Measurements from ENCODE around the gene SEC22A. TPM values are rescaled to one million over a fixed set of nuclear protein-coding genes. Genes with fewer than 3 reads are reported as not detected.
A peak's percentile ranks its signal among the peaks of the same experiment; 100 is the strongest.

SEC22A gene
- total and polyA plus RNA-seq, 12 donors, result 2.9 to 13.6 (median 10.0) TPM

- Histone ChIP-seq H3K27me3 (no peaks in the 10 kb centered on the region), H3K27ac (no peak overlapping the region), H3K4me3 (no peak overlapping the region), H3K36me3 (peaks cover 0 to 94% (median 0%) of the 10 kb centered on the region in 9 donors), H3K9me3 (no peaks in the 10 kb centered on the region), H3K4me1 (peaks cover 0 to under 1% (median 0%) of the 10 kb centered on the region in 9 donors)
- ATAC-seq, result no peak
- intact Hi-C loops (cut with DNase I), result no loop called here
- no peak for TF ChIP-seq CTCF (IDR thresholded peaks at IDR 0.05)
- WGBS, 2 donors, result 85 to 87% methylated on average over 7 of the region's 7 CpGs
- no peak for DNase-seq
These were observed 94.5 kb downstream of the SEC22A start for GRCh38 chr3:123296261-123296660.

- no peak for DNase-seq
- ATAC-seq, result no peak
- Histone ChIP-seq H3K4me1 (peaks cover 0 to 3% (median 0%) of the 10 kb centered on the region in 9 donors), H3K27ac (peak overlapping the region in 1 of 10 donors; percentile 18), H3K4me3 (no peak overlapping the region), H3K9me3 (no peaks in the 10 kb centered on the region), H3K27me3 (no peaks in the 10 kb centered on the region), H3K36me3 (peaks cover 0 to 94% (median 0%) of the 10 kb centered on the region in 9 donors)
- intact Hi-C loops (cut with DNase I), result no loop called here
- WGBS, 2 donors, result 81% methylated on average over 13 of the region's 13 CpGs
- no peak for TF ChIP-seq CTCF (IDR thresholded peaks at IDR 0.05)
These were observed 95.3 kb downstream of the SEC22A start for GRCh38 chr3:123296836-123297626.

GRCh38 chr3:123297627-123297899 lies 95.8 kb downstream of the SEC22A start:
- Histone ChIP-seq H3K27ac (peak overlapping the region in 1 of 10 donors; percentile 18), H3K4me1 (peaks cover 0 to 9% (median under 1%) of the 10 kb centered on the region in 9 donors), H3K4me3 (no peak overlapping the region), H3K27me3 (no peaks in the 10 kb centered on the region), H3K9me3 (no peaks in the 10 kb centered on the region), H3K36me3 (peaks cover 0 to 91% (median 0%) of the 10 kb centered on the region in 9 donors)
- intact Hi-C loops (cut with DNase I), result no loop called here
- no peak for TF ChIP-seq CTCF (IDR thresholded peaks at IDR 0.05)
- ATAC-seq, result no peak
- DNase-seq, result no peak
- 78% methylated on average over 6 of the region's 6 CpGs for WGBS, 2 donors

- H3K36me3 ChIP-seq, result peaks cover 0 to 92% (median 0%) of the 10 kb centered on the region in 9 donors
- no peak overlapping the region for H3K27ac ChIP-seq
- H3K4me3 ChIP-seq, result no peak overlapping the region
- WGBS, 2 donors, result 77% methylated on average over 5 of the region's 5 CpGs
- DNase-seq (no peak), ATAC-seq (no peak)
- no peaks in the 10 kb centered on the region for H3K27me3 ChIP-seq
- H3K9me3 ChIP-seq, result no peaks in the 10 kb centered on the region
- peaks cover 0 to 19% (median 4%) of the 10 kb centered on the region in 9 donors for H3K4me1 ChIP-seq
- no peak for TF ChIP-seq CTCF (IDR thresholded peaks at IDR 0.05)
- intact Hi-C loops (cut with DNase I), result no loop called here
These were observed 97.2 kb downstream of the SEC22A start for GRCh38 chr3:123298903-123299302.
